Fibroblast of villous mesenchyme (primary cell): ENCODE results near the gene ELF1. TPM values are rescaled to one million over a fixed set of nuclear protein-coding genes. Genes with fewer than 3 reads are reported as not detected.
"Not testable (repeated sequence)": the region's sequence is repeated elsewhere in the genome, so short reads cannot be mapped to it uniquely, and the experiment has no call there.

Experiments used
- DNase-seq: peaks from one replicate; pipeline ENCODE4 v3.0.0-alpha.2; 2010; ENCODE audit warnings: low read depth
- H3K4me3 ChIP-seq: 2 replicates; pipeline ENCODE4 v1.5.1; 2011; ENCODE audit warnings: low read depth, mild to moderate bottlenecking, low read length
- total RNA-seq: library from RNA; depleted of rRNA; stranded (reverse); fragments of >200 nt; gene quantifications from 2 replicates; pipeline ENCODE4 v1.2.3, GENCODE V29; 2012
- TF ChIP-seq, protein P1 (sequence below): IDR thresholded peaks from 2 replicates; pipeline ENCODE4 v1.5.1; 2012; ENCODE audit warnings: low read depth, mild to moderate bottlenecking, low read length; ENCODE audit not compliant: insufficient read depth

ELF1 gene
- total RNA-seq, 1 donor, result 43.6 TPM

DNA sequence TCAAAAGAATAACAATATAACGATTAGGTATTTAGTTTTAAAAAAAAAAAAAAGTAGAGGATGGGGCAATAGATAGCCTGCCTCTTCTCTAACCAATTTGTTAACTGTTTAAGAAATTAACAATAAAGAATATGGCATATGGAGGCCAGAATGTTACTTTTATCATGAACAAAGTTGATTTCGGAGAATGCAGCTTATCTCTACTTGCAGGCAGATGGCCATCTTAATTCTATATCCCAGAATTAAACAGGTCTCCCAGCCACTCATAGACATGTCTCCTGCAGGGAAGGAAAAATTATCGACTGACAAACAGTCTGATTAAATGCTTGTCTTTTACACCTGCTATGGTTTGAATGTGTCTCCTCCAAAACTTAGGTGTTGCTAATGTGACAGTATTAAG is 133.1 kb downstream of the ELF1 start:
- no peak overlapping the region for H3K4me3 ChIP-seq
- DNase-seq, result no peak
- TF ChIP-seq, protein P1, sequence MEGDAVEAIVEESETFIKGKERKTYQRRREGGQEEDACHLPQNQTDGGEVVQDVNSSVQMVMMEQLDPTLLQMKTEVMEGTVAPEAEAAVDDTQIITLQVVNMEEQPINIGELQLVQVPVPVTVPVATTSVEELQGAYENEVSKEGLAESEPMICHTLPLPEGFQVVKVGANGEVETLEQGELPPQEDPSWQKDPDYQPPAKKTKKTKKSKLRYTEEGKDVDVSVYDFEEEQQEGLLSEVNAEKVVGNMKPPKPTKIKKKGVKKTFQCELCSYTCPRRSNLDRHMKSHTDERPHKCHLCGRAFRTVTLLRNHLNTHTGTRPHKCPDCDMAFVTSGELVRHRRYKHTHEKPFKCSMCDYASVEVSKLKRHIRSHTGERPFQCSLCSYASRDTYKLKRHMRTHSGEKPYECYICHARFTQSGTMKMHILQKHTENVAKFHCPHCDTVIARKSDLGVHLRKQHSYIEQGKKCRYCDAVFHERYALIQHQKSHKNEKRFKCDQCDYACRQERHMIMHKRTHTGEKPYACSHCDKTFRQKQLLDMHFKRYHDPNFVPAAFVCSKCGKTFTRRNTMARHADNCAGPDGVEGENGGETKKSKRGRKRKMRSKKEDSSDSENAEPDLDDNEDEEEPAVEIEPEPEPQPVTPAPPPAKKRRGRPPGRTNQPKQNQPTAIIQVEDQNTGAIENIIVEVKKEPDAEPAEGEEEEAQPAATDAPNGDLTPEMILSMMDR, result no peak

DNA sequence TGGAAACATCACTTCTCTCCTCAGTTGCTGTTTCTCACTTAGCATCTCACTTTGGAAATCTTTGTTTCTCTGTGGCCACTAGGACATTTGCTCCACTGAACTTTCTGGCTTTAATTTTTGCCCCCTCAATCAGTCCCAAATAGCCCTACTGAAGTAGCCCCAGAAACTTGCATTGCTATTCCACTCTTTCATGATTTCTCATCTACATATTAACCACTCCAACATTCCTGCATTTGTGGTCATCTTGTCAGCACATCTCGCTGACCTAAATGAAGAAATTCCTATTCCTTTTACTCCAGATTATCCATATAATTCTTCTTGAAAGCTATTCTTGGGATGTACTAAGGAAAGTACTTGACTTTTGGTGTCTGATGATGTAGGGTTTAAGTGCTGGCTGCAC is 134.9 kb downstream of the ELF1 start:
- not testable (repeated sequence) for H3K4me3 ChIP-seq, DNase-seq

Other genes starting within 250 kb of the ELF1 start
- 14.5 and 18.1 TPM in 2 replicates for gene MRPS31, start 248.1 kb downstream of the ELF1 start, total RNA-seq
- gene SLC25A15, start 229.7 kb downstream of the ELF1 start, total RNA-seq, result 19.4 and 20.0 TPM in 2 replicates
- gene WBP4, start 42.2 kb upstream of the ELF1 start, total RNA-seq, result 5.2 and 6.9 TPM in 2 replicates
- gene KBTBD6, start 113.5 kb upstream of the ELF1 start, total RNA-seq, result 12.6 and 17.7 TPM in 2 replicates
- gene KBTBD7, start 175.3 kb upstream of the ELF1 start, total RNA-seq, result 5.8 and 8.6 TPM in 2 replicates
- 11.0 and 16.4 TPM in 2 replicates for gene MTRF1, start 244.3 kb upstream of the ELF1 start, total RNA-seq